OCI-LY7 (cell line): ENCODE results near the gene PRRC2B. TPM values are rescaled to one million over a fixed set of nuclear protein-coding genes. Genes with fewer than 3 reads are reported as not detected.

Experiments
- BruUV-seq: library from RNA; stranded (reverse); fragments of 400-500 nt; replicated peaks from 2 replicates; lab custom pipeline; 2021; lab: Mats Ljungman, UMichigan
- CTCF ChIA-PET: fragments of 300-600 bp; sonication (Branson Sonifier 250); formaldehyde crosslinking; loops from one replicate; lab custom pipeline; 2022; ENCODE audit warnings: antibody characterized with exemption; ENCODE audit not compliant: unreplicated experiment; lab: Charles Lee
- POLR2A ChIA-PET: fragments of 300-600 bp; sonication (Branson Sonifier 250); formaldehyde crosslinking; loops from one replicate; lab custom pipeline; 2022; ENCODE audit warnings: antibody characterized with exemption; lab: Charles Lee
- DNase-seq: peaks from one replicate; pipeline ENCODE4 v3.0.0-alpha.2; 2015; ENCODE audit warnings: low spot score
- H2AFZ ChIP-seq: fragments of 200-600 bp; sonication (generic), shearing (Covaris generic); 2 replicates; pipeline ENCODE4 v1.6.1; 2014; ENCODE audit warnings: mild to moderate bottlenecking, antibody characterized with exemption, low read length, moderate library complexity
- H3K27ac ChIP-seq: fragments of 200-600 bp; sonication (generic); 2 replicates; pipeline ENCODE4 v1.5.1; 2014; ENCODE audit warnings: mixed run types, low read depth, mild to moderate bottlenecking, moderate library complexity, low read length, inconsistent platforms; ENCODE audit not compliant: poor library complexity, severe bottlenecking
- H3K36me3 ChIP-seq: fragments of 200-600 bp; sonication (generic); 2 replicates; pipeline ENCODE4 v1.6.1; 2014; ENCODE audit warnings: mild to moderate bottlenecking, antibody characterized with exemption, low read length, moderate library complexity, mixed read lengths; ENCODE audit not compliant: insufficient read depth
- H3K4me1 ChIP-seq: fragments of 200-600 bp; sonication (generic); 2 replicates; pipeline ENCODE4 v1.5.1; 2014; ENCODE audit warnings: mild to moderate bottlenecking, low read length; ENCODE audit not compliant: insufficient read depth, poor library complexity, severe bottlenecking
- H3K4me2 ChIP-seq: fragments of 200-600 bp; sonication (generic); 2 replicates; pipeline ENCODE4 v1.6.1; 2014; ENCODE audit warnings: mild to moderate bottlenecking, low read length
- H3K4me3 ChIP-seq: fragments of 200-600 bp; sonication (generic); 2 replicates; pipeline ENCODE4 v1.5.1; 2014; ENCODE audit warnings: mild to moderate bottlenecking, low read depth, low read length; ENCODE audit not compliant: poor library complexity, severe bottlenecking
- H3K79me2 ChIP-seq: fragments of 200-600 bp; sonication (generic); 2 replicates; pipeline ENCODE4 v1.6.1; 2016; ENCODE audit warnings: low read depth, mild to moderate bottlenecking, low read length, moderate library complexity, mixed read lengths; ENCODE audit not compliant: insufficient read depth
- H3K9me2 ChIP-seq: fragments of 200-600 bp; sonication (generic); 2 replicates; pipeline ENCODE4 v1.6.1; 2016; ENCODE audit warnings: mild to moderate bottlenecking, low read length, mixed read lengths; ENCODE audit not compliant: insufficient read depth
- H3K9me3 ChIP-seq: fragments of 200-600 bp; sonication (generic); 2 replicates; pipeline ENCODE4 v1.6.1; 2014; ENCODE audit warnings: mild to moderate bottlenecking, mixed run types, low read length, mixed read lengths
- H4K20me1 ChIP-seq: fragments of 200-600 bp; sonication (generic); 2 replicates; pipeline ENCODE4 v1.6.1; 2014; ENCODE audit warnings: mild to moderate bottlenecking, antibody characterized with exemption, low read length, moderate library complexity, mixed read lengths; ENCODE audit not compliant: insufficient read depth
- CTCF ChIP-seq: fragments of 200-600 bp; sonication (generic); conservative IDR thresholded peaks from 2 replicates; pipeline ENCODE4 v1.5.1; 2014; ENCODE audit warnings: mild to moderate bottlenecking, antibody characterized with exemption, low read length, moderate library complexity, mixed read lengths
- EZH2phosphoT487 ChIP-seq: fragments of 200-600 bp; sonication (generic); IDR thresholded peaks from 2 replicates; pipeline ENCODE4 v1.6.1; 2018; ENCODE audit warnings: low read depth, borderline replicate concordance, mild to moderate bottlenecking, mixed run types, antibody characterized with exemption, low read length, moderate library complexity, mixed read lengths
- intact Hi-C: fragments of 100-400 bp; cut with micrococcal nuclease; formaldehyde crosslinking; loops from one replicate; pipeline ENCODE4 v1.10.0; 2022; ENCODE audit not compliant: unreplicated experiment
- total RNA-seq, 2 experiments: library from RNA; depleted of rRNA in 1 of 2; stranded (reverse); fragments of >200 nt in 1 of 2; shearing (Covaris generic) in 1 of 2; gene quantifications; 2 replicates each; pipeline ENCODE4 v1.2.3, GENCODE V29; 2014 to 2022

Gene PRRC2B
- total RNA-seq, 2 experiments from 2014 or later: 84.2 to 210 TPM

- no peaks in the 10 kb centered on the region for H4K20me1 ChIP-seq
- no TSS peak for BruUV-seq
- no peak for TF ChIP-seq EZH2phosphoT487
- no peak for TF ChIP-seq CTCF
- ChIA-PET CTCF (no interaction called here), POLR2A (no interaction called here)
- no peak overlapping the region for H3K27ac ChIP-seq
- no peaks in the 10 kb centered on the region for H3K4me1 ChIP-seq
- no peaks in the 10 kb centered on the region for H3K9me2 ChIP-seq
- H3K4me3 ChIP-seq: no peak overlapping the region
- H3K9me3 ChIP-seq: no peaks in the 10 kb centered on the region
- no peak overlapping the region for H2AFZ ChIP-seq
- intact Hi-C loops: no loop called here
- peaks cover 91% of the 10 kb centered on the region for H3K36me3 ChIP-seq
- no peak overlapping the region for H3K4me2 ChIP-seq
- H3K79me2 ChIP-seq: no peaks in the 10 kb centered on the region
- no peak for DNase-seq
Measured at GRCh38 chr9:131523451-131524435, 129.9 kb downstream of the PRRC2B start.

- DNase-seq: no peak
- POLR2A ChIA-PET: no interaction called here
- no peak for TF ChIP-seq CTCF
- H3K4me3 ChIP-seq: no peak overlapping the region
- intact Hi-C loops: no loop called here
- no peak overlapping the region for H2AFZ ChIP-seq
- no peaks in the 10 kb centered on the region for H3K9me2 ChIP-seq
- BruUV-seq: no TSS peak
- no peaks in the 10 kb centered on the region for H3K9me3 ChIP-seq
- peaks cover 89% of the 10 kb centered on the region for H3K36me3 ChIP-seq
- no peak overlapping the region for H3K27ac ChIP-seq
- no peaks in the 10 kb centered on the region for H3K79me2 ChIP-seq
- H4K20me1 ChIP-seq: no peaks in the 10 kb centered on the region
- H3K4me2 ChIP-seq: no peak overlapping the region
- CTCF ChIA-PET: no interaction called here
- no peaks in the 10 kb centered on the region for H3K4me1 ChIP-seq
Measured at GRCh38 chr9:131524665-131525315, 130.9 kb downstream of the PRRC2B start.
